GM21528 (cell line): Measurements from ENCODE around the gene SLC25A21.

Source experiments
- ATAC-seq: cut with Tn5 transposase; IDR thresholded peaks from one replicate; pipeline ENCODE4 v1.9.1; 2021; ENCODE audit warnings: mild to moderate bottlenecking, moderate library complexity; ENCODE audit not compliant: unreplicated experiment, low FRiP score

Gene SLC25A21

DNA sequence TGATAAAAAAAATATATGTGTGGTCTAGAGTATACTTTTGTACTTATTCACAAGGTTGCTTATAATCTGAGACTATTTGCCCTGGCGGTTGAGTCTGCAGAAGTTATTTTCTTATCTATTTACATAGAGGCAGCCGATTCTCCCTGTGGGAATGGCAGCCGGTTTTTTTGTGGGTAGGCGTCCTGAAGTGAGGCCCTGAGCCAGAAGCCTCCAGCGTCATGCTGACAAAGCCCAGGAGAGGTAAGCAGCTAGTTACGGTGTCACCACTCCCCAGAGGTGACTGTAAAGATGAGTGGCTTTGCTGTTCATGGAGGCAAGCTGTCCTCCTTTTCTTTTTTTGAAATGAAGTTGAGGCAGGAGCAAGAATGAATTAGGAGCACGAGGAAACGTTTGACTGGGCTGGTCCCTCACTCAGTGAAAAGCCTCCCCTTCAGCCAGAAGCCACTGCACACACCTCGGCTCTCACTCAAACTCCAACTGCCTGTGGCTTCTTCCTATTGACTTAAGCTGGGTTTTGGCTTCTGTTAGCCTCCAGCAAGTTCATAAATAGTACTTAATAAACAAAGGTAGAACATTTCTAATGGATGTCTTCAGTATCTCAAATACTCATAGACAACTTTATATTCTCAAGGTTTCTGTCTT, 489.2 kb downstream of the SLC25A21 start:
- no peak for ATAC-seq

DNA sequence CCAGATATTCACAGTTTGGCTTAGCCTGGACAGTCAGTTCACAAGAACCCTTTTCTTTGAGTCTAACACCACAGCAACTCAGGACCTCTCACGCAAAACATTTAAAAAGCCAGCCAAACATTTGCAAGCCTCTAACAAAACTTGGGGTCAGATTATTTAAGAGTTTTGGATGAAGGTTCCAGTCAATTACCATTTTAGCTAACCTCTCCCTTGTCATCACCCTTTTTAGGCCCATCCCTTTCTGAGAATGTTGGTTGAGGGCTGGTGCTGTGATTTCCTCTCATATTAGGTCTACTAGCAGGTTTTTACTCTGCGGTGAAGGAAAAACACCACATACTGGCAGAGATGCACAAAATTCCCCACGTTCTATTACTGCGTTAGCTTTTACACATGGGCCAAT, 490.1 kb downstream of the SLC25A21 start:
- no peak for ATAC-seq

DNA sequence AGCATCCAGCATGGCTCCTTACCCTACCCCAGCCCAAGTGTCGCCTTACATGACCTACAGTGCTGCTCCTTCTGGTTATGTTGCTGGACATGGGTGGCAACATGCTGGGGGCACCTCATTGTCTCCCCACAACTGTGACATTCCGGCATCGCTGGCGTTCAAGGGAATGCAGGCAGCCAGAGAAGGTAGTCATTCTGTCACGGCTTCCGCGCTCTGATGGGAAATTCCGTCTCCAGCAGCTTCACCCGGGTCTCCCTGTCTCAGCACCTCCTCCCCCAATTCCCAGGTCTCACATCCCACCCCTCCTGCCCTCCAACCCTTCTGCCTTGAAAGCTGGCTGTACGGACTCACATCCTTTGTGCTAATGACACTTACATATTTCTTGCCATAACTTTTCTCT, 496.2 kb downstream of the SLC25A21 start:
- no peak for ATAC-seq

DNA sequence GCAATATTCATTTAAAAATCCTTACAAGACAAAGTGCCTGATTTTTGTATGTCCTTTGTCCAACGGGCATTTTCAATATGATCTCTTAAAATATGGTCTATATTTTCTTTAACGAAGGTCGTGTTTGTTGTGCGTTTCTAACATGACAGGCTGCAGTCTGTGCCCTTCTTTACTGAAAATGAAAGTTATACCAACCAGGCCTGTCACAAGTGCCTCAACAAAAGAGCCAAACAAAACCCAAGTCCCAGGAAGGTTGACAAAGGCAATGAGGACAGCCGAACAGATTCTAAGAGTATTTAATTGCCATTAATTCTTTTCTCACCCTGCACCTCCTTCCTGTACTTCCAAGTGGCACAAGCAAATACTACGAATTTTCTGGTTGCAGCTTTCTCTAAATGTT, 496.8 kb downstream of the SLC25A21 start:
- no peak for ATAC-seq

DNA sequence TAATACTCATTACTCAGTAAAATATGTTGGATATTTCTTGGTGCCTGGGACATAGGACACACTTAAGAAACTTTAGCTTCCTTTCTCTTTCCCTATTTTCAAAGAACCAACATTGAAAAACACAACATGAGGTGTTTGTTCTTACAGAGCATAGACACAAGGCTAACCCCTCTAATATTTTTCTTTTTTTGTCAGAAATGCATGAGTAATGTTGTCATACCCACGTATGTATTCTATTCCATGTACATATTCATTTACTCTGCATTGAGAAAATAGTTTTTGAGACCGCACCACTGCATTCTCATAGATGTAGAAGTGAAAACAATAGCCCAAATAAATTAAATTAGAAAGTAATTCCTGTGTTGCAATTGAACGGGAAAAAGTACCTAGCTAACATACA, 497.7 kb downstream of the SLC25A21 start:
- ATAC-seq = no peak

GRCh38 chr14:36672095-36672494, 500.3 kb downstream of the SLC25A21 start:
- ATAC-seq = no peak

DNA sequence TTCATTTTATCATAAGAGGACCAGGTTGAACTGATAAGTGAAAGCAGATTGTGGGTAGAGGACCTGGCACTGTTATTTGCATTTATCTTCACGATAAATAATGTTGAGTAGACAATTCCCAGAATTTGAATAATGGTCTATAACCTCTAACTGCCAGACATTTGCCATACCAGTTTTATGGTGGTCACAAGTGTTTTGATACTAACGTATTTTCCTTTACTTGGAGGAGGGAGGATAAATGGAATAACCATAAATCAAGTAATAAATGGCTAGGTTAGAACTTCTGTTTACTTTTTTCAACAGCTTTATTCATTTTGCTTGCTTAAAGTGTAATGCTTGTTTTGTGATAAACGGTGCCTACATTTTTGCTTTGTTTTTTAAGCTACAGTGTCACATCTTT, 501.3 kb downstream of the SLC25A21 start:
- no peak for ATAC-seq

GRCh38 chr14:36667679-36668078, 504.7 kb downstream of the SLC25A21 start:
- no peak for ATAC-seq

DNA sequence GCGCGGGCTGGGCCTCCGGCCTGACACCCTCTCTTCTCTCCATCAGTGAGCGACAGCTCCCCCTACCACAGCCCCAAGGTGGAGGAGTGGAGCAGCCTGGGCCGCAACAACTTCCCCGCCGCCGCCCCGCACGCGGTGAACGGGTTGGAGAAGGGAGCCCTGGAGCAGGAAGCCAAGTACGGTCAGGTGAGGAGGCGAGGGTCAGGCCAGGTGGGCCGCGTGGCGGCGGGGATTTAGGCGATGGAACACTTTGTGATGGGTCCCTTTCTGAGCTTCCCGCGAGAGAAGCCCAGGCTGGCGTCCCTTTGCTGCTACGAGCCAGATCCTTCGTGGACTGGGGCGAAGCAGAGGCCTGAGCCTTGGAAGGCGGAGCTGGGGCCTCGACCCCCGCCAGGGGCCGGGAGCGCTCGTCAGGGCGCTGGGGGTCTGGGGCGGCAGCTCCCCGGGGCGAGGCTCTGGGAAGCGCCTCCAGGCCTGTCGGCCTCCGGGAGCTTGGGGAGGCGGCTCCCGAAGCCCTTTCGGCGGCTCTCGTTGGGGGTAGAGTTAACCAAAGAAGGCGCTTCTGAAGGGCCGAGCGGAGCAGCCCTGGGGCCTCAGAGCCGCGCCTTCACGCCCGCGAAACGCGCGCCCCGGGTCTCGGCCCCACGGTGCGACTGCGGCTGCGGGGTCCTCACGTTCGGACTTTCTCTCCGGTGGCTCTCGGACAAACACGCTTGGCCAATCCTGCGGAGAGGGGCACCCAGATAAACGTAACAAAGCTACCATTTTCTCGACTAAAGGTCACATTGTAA, 505.8 kb downstream of the SLC25A21 start:
- no peak for ATAC-seq

DNA sequence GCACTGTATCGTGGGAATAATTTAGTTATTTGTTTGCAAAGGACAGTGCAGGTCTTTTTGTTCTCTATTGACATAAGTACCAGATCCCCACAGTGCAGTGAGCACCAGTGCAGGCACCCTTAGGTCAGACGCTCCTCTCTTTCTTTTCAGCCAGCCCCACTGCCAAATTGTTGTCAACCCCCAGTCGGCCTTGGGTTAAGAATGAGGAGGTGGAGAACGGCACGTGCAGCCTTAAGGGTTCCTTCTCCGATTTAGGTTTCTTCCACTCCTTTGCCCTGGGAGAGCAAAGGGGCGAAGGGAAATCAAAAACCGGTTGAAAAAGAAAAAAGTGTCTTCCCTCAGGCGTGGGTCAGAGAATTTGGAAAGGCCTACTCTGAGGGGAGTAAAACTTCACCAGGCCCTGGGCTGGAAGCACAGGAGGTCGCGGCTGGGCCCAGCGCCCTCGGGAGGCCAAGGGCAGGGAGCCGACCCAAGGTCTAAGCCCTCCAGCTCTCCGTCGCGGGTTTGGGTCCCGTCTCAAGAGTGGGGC, 506.5 kb downstream of the SLC25A21 start:
- ATAC-seq = no peak

- ATAC-seq = no peak
These were observed 507.8 kb downstream of the SLC25A21 start for GRCh38 chr14:36664322-36665193.

DNA sequence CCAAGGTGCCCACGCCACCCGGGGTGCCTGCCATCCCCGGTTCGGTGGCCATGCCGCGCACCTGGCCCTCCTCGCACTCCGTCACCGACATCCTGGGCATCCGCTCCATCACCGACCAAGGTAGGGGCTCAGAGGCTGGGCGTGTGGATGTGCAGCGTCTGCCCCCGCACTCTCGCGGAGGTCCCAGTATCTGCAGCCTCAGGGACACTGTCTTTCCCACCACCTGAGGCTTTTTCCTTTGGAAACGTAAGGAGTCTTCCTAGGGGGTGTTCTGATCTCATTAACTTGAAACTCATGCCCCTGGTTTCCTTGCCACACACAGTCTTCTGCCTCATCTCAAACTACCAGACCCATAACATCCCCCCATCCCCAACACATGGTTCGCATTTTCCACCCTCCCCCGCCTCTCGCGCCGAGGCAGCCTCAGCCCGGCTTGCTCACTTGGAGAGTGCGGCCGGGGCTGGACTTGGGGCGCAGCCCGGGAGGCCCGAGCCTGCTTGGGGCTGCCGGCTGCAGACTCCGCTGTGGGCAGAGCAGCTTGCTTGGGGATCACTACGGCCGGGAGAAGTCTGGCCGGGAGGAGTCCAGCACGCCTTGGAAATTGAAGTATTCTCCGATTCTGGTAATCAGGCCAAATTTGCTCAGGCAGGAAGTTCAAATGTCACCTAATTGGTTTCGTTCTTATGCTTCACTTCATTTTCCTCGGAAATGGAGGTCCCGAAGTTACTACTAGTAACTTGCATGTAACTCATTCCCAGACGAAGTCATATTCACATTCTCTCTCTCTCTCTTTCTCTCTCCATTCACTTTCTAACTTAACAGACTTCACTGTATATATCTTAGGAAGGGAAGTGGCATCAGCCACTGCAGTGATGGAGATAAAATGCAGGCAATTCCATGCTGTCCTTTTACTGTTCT, 508.7 kb downstream of the SLC25A21 start:
- no peak for ATAC-seq

- no peak for ATAC-seq
These were observed 509.6 kb downstream of the SLC25A21 start for GRCh38 chr14:36662543-36663403.

DNA sequence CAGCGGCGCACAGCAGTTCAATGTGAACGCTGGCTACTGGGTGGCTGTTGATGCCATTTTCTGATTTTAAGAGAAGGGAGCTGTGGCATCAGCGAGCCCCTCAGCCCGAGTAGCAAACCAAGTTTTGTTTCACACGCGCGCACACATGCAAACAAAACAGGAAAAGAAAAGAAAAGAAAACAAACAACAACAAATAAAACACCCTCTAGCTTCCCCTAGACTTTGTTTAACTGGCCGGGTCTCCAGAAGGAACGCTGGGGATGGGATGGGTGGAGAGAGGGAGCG, 510.2 kb downstream of the SLC25A21 start:
- no peak for ATAC-seq

GRCh38 chr14:36661506-36662257, 510.7 kb downstream of the SLC25A21 start, which contains the start of gene PAX9:
Gene PAX9 (plus strand): TSS chr14:36661860. CDS start chr14:36662090, 230 bp downstream.
- ATAC-seq = peak; percentile 78

DNA sequence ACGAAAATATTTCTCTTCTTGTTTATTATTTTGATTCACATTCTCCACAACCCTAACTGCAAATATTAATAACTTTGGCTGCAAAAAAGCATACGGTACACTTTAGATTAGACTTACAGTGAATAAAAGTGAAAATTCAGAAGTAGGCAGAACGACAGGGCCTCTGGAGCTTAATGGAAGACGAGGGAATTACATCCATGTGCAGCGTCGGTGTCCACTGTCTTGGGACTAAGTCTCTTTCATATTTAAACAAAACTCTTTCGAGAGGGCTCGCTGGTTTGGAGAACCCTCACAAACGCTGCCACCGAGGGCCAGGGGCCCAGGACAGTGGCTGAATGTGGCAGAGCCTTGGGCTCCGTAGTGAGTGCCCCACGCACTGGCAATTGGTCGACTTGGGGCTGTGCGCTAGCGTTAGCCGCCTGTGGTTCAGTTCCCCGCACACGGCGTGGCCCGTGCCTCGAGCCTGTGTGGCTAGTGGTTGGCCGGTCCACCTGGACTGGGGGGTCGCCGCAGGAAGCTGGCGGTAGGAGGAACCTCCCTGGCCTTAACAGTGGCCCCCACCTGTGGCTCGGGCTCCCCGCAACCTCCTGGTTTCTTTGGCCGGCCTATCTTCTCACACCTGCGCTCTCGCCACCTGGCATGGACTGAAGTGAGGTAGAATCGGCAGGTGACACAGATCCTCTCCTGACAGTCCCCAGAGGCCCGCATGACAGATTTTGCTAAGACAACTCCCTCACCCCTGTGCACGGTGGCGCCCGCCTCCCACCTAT, 511.5 kb downstream of the SLC25A21 start:
- ATAC-seq = no peak

GRCh38 chr14:36659822-36660735, 512.3 kb downstream of the SLC25A21 start:
- ATAC-seq = no peak
